Naive B cell (primary cell): Measurements from ENCODE around the gene NEB. TPM values are rescaled to one million over a fixed set of nuclear protein-coding genes. Genes with fewer than 3 reads are reported as not detected.

ENCODE experiments used
- ATAC-seq, 2 donors: fragments of 150-1000 bp; cut with Tn5 transposase; 2 replicates each; pipeline ENCODE4 v1.10.0; 2021; ENCODE audit warnings: low read depth in 2 of 2, mild to moderate bottlenecking in 2 of 2, moderate library complexity in 2 of 2
- DNase-seq: peaks from one replicate; pipeline ENCODE4 v3.0.0; 2022
- H3K27ac Mint-ChIP-seq, 6 donors: one replicate each; pipeline ENCODE4 v1.8.0; 2020 to 2022; ENCODE audit warnings: mild to moderate bottlenecking in 6 of 6, mixed read lengths in 6 of 6, moderate library complexity in 5 of 6, inconsistent platforms in 2 of 6
- H3K27me3 Mint-ChIP-seq, 3 donors: one replicate each; pipeline ENCODE4 v1.8.0; 2021 to 2022; ENCODE audit warnings: mixed read lengths in 3 of 3, mild to moderate bottlenecking in 1 of 3
- H3K36me3 Mint-ChIP-seq, 2 donors: one replicate each; pipeline ENCODE4 v1.8.0; 2020 to 2022; ENCODE audit warnings: mixed read lengths in 2 of 2, inconsistent platforms in 1 of 2, mild to moderate bottlenecking in 1 of 2
- H3K4me1 Mint-ChIP-seq, 3 donors: one replicate each; pipeline ENCODE4 v1.8.0; 2020 to 2022; ENCODE audit warnings: mixed read lengths in 3 of 3, inconsistent platforms in 1 of 3, mild to moderate bottlenecking in 1 of 3, moderate library complexity in 1 of 3
- H3K4me3 Mint-ChIP-seq, 8 donors: one replicate each; pipeline ENCODE4 v1.8.0; 2020 to 2022; ENCODE audit warnings: mild to moderate bottlenecking in 8 of 8, mixed read lengths in 8 of 8, moderate library complexity in 8 of 8, inconsistent platforms in 2 of 8
- H3K9me3 Mint-ChIP-seq, 7 donors: one replicate each; pipeline ENCODE4 v1.8.0; 2020 to 2022; ENCODE audit warnings: mixed read lengths in 7 of 7, mild to moderate bottlenecking in 5 of 7, inconsistent platforms in 2 of 7, moderate library complexity in 1 of 7
- polyA plus RNA-seq, 6 donors: library from polyadenylated mRNA; unstranded; fragments of 300-500 nt; fragmentation: Illumina TruSeq; gene quantifications; one replicate each; pipeline ENCODE4 v1.2.3, GENCODE V29; 2021; ENCODE audit warnings: low read depth in 6 of 6

Gene NEB
- polyA plus RNA-seq, 6 donors from 2014 or later, result 0.10 to 0.88 (median 0.18) TPM; not detected in 2

DNA sequence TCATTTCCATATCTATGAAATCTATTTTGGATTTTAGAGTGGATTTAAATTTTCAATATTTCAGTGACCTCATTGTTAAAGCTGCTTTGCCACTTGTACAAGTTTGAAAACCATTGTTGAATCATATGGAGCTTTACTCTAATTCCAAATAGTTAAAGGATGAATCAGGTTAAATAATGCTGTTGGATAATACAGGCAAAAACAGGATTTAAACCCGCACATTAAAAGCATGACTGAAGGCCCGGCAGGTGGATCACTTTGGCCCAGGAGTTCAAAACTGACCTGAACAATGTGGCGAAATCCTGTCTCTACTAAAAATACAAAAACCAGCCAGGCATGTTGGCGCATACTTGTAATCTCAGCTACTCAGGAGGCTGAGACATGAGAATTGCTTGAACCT, 256.3 kb downstream of the NEB start:
- DNase-seq, result no peak
- H3K27ac Mint-ChIP-seq, result peak overlapping the region in 1 of 6 donors; percentile 68
- no peaks in the 10 kb centered on the region for H3K9me3 Mint-ChIP-seq

DNA sequence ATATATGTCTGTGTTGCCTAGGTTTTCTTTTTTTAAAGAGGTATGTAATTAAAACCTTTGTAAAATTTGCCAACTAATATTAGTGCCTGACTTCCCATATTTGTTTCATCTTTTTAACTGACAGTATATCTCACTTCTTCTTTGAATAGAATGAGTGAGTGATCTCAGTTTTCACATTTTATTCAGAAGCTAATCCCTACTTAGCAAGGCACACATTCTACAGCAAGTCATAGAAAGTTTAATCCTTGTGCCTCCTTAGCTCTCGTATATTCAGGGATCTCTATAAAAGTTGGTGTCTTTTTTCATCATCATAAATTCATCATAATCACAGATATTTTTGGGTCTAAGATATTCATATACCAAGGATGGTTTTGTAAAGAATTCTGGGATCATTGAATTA, 258.0 kb downstream of the NEB start:
- Mint-ChIP-seq H3K36me3 (peaks cover 4 to 35% of the 10 kb centered on the region in 2 donors), H3K27me3 (no peaks in the 10 kb centered on the region), H3K4me1 (peaks cover 0 to 10% (median 3%) of the 10 kb centered on the region in 3 donors), H3K27ac (no peak overlapping the region), H3K9me3 (peaks cover 0 to 4% (median 0%) of the 10 kb centered on the region in 7 donors), H3K4me3 (no peak overlapping the region)
- no peak for DNase-seq
- no peak for ATAC-seq

More for the DNA sequence above, 256.3 kb downstream of the NEB start:
- Mint-ChIP-seq H3K4me3 (no peak overlapping the region), H3K27me3 (no peaks in the 10 kb centered on the region), H3K36me3 (peaks cover 0 to 47% of the 10 kb centered on the region in 2 donors), H3K4me1 (no peaks in the 10 kb centered on the region)
- ATAC-seq, result no peak

DNA sequence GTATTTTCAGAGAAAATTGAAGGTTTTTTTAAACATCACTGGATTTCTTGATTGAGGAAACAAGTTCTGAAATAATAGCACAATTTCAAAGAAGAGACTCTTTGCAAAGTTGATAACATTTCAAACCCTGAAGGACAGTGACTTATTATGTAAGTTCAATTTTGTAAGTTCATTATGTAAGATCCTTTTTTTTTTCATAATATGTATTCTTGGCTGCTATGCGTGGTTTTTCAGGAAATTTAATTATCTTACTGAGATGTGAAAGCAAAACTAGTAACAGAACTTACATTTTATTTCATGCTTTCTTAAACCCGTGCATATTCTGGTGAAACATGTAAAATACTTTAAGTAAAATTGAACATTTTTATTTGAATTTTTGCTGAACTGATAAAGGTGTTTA, 259.2 kb downstream of the NEB start:
- Mint-ChIP-seq H3K36me3 (peaks cover 14 to 38% of the 10 kb centered on the region in 2 donors), H3K27ac (peak overlapping the region in 1 of 6 donors; percentile 38), H3K9me3 (peaks cover 0 to 6% (median 0%) of the 10 kb centered on the region in 7 donors), H3K4me1 (peaks cover 0 to 10% (median 3%) of the 10 kb centered on the region in 3 donors), H3K27me3 (no peaks in the 10 kb centered on the region), H3K4me3 (no peak overlapping the region)
- DNase-seq (no peak), ATAC-seq (no peak)

DNA sequence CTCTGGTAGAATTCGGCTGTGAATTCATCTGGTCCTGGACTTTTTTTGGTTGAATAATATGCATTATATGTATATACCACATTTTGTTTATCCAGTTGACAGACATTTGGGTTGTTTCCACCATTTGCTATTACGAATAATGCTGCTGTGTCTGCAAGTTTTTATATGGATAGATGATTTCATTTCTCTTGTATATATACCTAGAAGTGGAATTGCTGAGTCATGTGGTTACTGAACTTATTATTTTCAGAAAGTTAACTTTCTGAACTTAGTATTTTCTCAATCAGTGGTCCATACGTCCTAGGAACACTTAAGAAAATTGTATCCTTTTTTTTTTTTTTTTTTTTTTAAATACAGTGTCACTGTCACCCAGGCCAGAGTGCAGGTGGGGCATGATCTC, 261.3 kb downstream of the NEB start:
- DNase-seq (no peak), ATAC-seq (no peak)
- H3K9me3 Mint-ChIP-seq, result peaks cover 0 to 6% (median 0%) of the 10 kb centered on the region in 7 donors
- no peak overlapping the region for H3K27ac Mint-ChIP-seq
- H3K36me3 Mint-ChIP-seq, result peaks cover 24 to 48% of the 10 kb centered on the region in 2 donors
- no peaks in the 10 kb centered on the region for H3K27me3 Mint-ChIP-seq
- H3K4me1 Mint-ChIP-seq, result peaks cover 0 to 10% (median 3%) of the 10 kb centered on the region in 3 donors
- H3K4me3 Mint-ChIP-seq, result no peak overlapping the region

DNA sequence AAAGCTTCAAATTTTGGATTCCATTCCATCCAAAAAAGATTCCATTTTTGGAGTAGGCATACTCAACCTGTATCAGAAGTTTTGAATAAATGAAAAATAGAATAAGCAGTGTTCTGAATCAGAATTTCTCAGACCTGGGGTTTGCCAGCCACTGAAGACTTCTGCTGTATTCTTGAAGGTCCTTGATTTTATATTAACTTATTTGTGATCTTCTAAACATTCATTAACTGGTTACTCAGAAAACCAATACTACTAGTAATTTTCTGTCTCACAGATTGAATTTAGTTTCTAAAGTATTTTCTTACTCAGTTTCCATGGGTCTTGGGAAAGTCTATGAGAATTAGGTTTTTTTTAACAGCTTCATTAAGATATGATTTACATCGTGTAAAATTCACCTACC, 263.7 kb downstream of the NEB start:
- Mint-ChIP-seq H3K36me3 (peaks cover 26 to 54% of the 10 kb centered on the region in 2 donors), H3K4me3 (no peak overlapping the region), H3K4me1 (peaks cover 0 to 10% (median 3%) of the 10 kb centered on the region in 3 donors), H3K27me3 (no peaks in the 10 kb centered on the region), H3K27ac (peak overlapping the region in 1 of 6 donors; percentile 17), H3K9me3 (peaks cover 0 to 6% (median 0%) of the 10 kb centered on the region in 7 donors)
- DNase-seq, result no peak
- no peak for ATAC-seq

DNA sequence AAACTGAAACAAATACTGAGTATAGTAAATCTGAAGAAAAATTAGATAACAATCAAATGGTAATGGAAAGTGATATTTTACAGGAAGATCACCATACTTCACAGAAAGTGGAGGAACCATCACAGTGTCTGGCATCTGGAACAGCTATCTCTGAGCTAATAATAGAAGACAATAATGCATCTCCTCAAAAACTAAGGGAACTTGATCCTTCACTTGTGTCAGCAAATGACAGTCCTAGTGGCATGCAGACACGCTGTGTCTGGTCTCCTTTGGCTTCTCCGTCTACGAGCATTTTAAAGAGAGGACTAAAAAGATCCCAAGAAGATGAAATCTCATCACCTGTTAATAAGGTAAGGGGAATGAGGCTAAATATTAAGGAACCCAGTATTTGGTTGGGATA, 268.5 kb downstream of the NEB start:
- no peak for ATAC-seq
- Mint-ChIP-seq H3K27ac (peak overlapping the region in 1 of 6 donors; percentile 42), H3K4me1 (peaks cover 0 to 4% (median 0%) of the 10 kb centered on the region in 3 donors), H3K27me3 (no peaks in the 10 kb centered on the region), H3K9me3 (peaks cover 0 to 1% (median 0%) of the 10 kb centered on the region in 7 donors), H3K4me3 (no peak overlapping the region), H3K36me3 (peaks cover 52 to 66% of the 10 kb centered on the region in 2 donors)
- DNase-seq, result no peak

DNA sequence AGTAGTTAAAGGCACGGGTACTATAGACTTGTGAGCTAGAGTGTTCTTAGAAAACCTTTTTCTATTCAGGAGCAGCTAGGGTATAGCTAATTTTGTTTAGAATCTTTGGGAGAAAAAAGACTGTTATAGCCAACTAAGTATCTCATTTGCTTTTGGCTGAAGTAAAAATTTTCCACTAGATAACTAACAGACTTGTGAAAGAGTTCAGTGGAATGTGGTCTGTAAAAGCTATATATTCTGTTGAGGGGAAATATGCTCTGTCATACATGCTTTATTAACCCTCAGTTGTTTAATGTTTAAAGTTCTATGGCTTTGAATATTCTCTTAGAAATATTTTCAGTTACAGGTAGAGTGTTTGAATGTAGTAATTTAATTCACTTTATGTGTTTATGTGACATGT, 274.9 kb downstream of the NEB start:
- Mint-ChIP-seq H3K27me3 (no peaks in the 10 kb centered on the region), H3K36me3 (peaks cover 28 to 33% of the 10 kb centered on the region in 2 donors), H3K27ac (no peak overlapping the region), H3K4me1 (peaks cover 0 to 4% (median 0%) of the 10 kb centered on the region in 3 donors), H3K9me3 (no peaks in the 10 kb centered on the region), H3K4me3 (no peak overlapping the region)
- no peak for ATAC-seq
- DNase-seq, result no peak

DNA sequence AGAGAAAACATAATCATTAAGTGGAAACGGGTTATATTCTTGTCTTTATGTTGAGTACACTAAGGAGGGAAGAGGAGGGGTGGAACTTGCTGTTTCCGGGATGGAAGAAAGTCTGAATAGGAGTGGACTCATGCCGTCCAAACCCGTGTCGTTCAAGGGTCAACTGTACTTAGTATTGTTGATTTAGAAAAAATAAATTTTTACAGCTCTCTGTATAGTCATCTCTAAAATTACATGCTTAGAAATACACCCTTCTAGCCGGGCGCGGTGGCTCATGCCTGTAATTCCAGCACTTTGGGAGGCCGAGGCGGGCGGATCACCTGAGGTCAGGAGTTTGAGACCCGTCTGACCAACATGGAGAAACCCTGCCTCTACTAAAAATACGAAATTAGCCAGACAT, 295.1 kb downstream of the NEB start:
- Mint-ChIP-seq H3K36me3 (peaks cover 9 to 18% of the 10 kb centered on the region in 2 donors), H3K4me3 (no peak overlapping the region), H3K27ac (no peak overlapping the region), H3K4me1 (peaks cover 0 to 5% (median 0%) of the 10 kb centered on the region in 3 donors), H3K27me3 (no peaks in the 10 kb centered on the region), H3K9me3 (no peaks in the 10 kb centered on the region)
- no peak for ATAC-seq
- no peak for DNase-seq

DNA sequence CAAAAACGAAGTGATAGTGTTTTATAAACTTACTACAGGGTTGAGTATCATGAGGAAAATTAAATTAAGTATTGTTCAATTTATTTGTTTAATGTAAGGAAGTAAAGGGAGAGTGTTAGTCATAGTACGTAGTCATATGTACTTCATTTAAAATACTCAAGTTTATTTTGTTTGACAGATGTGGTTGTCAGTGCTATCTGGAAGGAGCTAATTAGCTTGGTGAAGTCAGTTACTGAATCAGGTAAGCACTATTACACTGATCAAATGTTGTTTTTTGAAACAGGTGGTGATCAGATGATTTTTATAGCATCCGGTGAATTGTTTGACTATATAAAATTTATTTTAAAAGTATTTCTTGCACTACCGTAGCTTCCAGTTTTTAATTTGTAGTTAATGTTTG, 295.8 kb downstream of the NEB start:
- H3K4me1 Mint-ChIP-seq, result peaks cover 0 to 5% (median 0%) of the 10 kb centered on the region in 3 donors
- peaks cover 9 to 14% of the 10 kb centered on the region in 2 donors for H3K36me3 Mint-ChIP-seq
- no peaks in the 10 kb centered on the region for H3K27me3 Mint-ChIP-seq
- ATAC-seq (no peak), DNase-seq (no peak)
- peak overlapping the region in 1 of 6 donors; percentile 33 for H3K27ac Mint-ChIP-seq
- no peak overlapping the region for H3K4me3 Mint-ChIP-seq
- no peaks in the 10 kb centered on the region for H3K9me3 Mint-ChIP-seq

DNA sequence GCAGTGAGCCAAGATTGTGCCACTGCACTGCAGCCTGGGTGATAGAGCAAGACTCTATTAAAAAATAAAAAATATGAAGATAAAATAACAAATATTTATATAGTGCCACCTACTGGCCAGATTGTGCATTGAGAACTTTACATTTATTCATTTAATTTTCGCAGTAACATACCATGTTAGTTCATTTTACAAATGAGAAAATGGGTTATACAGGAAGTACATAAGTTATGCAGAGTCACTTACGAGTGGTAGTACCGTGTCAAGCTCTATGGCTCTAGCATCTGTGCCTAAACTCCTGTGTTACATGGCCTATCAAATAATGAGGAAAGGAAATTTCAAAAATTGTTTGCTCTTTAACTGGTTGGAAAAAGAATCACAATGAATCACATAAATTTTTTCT, 296.6 kb downstream of the NEB start:
- H3K4me3 Mint-ChIP-seq, result no peak overlapping the region
- H3K27ac Mint-ChIP-seq, result peak overlapping the region in 3 of 6 donors; percentile 4 to 64 (median 49)
- ATAC-seq, result peak; percentile 48 to 60
- H3K9me3 Mint-ChIP-seq, result no peaks in the 10 kb centered on the region
- no peaks in the 10 kb centered on the region for H3K27me3 Mint-ChIP-seq
- peaks cover 9 to 16% of the 10 kb centered on the region in 2 donors for H3K36me3 Mint-ChIP-seq
- H3K4me1 Mint-ChIP-seq, result peaks cover 0 to 5% (median 0%) of the 10 kb centered on the region in 3 donors
- peak; percentile 17 for DNase-seq

Other genes with a start within 250 kb of the NEB start
- 100 to 1,000 TPM in 2 of 6 donors, 10 to 100 TPM in 4; 67.6 to 139 (median 90.9) TPM for gene ARL5A, start 93.9 kb upstream of the NEB start, polyA plus RNA-seq